ENCODE data around the gene SP6.

The SP6 gene

DNA sequence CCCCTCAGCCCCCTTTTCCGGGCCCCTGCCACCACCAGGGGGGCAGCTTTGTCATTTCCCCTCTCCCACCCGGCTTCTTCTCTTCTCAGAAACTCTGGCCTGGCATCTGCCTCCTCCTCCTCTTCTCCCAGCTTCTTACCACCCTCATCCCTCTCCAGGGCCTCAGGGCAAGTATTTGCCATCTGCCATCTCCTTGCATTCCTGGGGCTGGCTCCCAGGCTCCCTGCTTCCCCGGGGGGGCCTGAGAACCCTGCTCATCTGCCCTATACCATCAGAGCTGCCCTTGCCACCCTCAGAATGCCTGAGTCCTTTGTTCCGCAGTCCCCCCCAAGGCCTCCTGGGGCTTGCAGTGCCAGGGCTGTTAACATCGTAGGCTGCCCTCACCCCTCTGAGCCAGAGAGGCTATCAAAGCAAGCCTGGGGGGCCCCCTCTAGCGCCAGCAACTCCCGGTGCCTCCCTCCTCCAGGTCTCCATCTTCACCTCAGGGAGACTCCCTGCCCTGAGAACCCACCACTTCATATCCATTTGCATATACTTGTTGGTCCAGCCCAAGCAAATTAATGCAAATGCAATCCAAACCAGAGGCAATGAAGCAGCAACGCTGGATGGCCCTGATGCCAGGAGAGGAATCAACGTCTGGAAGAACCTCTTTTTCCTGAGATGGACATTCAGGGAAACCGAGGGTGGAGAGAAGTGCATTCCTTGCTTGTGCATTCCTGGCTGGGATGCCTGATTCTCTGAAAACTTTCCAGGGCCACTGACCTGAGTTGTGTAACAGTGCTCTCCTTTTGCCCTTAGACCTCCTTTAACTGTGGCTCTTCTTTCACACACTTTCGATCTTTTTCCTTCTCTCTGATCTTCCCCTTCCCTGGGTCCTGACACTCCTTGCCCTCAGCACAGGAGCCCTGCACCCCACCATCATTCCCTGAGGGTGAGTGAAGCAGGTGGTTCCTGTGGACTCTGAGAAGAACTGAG, 24.3 kb upstream of the SP6 start:
- H3K4me3 Mint-ChIP-seq: no peak overlapping the region
- TF ChIP-seq, protein P1, sequence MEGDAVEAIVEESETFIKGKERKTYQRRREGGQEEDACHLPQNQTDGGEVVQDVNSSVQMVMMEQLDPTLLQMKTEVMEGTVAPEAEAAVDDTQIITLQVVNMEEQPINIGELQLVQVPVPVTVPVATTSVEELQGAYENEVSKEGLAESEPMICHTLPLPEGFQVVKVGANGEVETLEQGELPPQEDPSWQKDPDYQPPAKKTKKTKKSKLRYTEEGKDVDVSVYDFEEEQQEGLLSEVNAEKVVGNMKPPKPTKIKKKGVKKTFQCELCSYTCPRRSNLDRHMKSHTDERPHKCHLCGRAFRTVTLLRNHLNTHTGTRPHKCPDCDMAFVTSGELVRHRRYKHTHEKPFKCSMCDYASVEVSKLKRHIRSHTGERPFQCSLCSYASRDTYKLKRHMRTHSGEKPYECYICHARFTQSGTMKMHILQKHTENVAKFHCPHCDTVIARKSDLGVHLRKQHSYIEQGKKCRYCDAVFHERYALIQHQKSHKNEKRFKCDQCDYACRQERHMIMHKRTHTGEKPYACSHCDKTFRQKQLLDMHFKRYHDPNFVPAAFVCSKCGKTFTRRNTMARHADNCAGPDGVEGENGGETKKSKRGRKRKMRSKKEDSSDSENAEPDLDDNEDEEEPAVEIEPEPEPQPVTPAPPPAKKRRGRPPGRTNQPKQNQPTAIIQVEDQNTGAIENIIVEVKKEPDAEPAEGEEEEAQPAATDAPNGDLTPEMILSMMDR (IDR thresholded peaks at IDR 0.05; ENCODE audit: unreplicated experiment in 3 of 3): no peak
- H3K4me1 Mint-ChIP-seq: peaks cover 46% of the 10 kb centered on the region
- H3K36me3 Mint-ChIP-seq (ENCODE audit: low read depth): no peaks in the 10 kb centered on the region
- no peaks in the 10 kb centered on the region for H3K9me3 Mint-ChIP-seq
- H3K27me3 Mint-ChIP-seq (ENCODE audit: low read depth): peaks cover 74% of the 10 kb centered on the region
- H3K27ac Mint-ChIP-seq: no peak overlapping the region

DNA sequence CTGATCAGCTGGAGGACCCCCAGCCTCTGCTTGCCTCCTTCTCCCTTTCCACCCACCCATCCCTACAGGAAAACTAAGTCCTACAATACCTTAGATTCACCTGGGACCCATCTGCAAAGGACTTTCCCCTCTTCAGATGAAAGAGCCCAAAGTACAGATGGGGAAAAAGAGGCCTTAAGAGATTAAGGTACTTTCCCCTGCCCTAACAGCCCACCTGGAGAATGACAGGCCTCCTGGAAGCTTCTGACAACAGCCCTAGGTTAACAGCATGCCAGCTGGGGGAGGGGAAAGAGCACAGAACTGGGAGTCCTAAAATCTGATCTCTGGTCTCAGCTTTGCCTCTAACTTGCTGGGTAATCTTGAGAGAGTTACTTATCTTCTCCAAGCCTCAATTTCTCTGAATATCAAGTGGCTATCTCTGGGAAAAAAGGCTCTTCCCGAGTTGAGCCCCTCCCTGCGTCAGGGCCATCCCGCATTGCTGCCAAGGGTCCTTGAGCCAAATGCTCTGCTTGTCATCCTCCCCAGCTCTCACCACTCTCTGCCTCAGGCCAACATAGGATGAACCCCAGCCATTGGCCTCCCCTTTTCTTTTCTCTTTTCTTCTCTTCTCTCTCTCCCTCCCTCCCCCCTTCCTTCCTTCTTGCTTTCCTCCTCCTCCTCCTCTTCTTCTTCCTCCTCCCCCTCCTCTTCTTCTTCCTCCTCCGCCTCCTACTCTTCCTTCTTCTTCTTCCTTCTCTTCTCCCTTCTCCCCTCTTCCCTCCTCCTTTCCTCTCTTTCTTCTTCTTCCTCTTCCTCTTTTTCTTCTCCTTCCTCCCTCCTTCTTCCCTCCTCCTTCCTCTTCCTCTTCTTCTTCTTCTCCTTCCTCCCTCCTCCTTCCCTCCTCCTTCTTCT, 22.5 kb upstream of the SP6 start:
- no peaks in the 10 kb centered on the region for H3K36me3 Mint-ChIP-seq (ENCODE audit: low read depth)
- no peaks in the 10 kb centered on the region for H3K9me3 Mint-ChIP-seq
- peak overlapping the region in 2 of 3 experiments; percentile 30 to 32 for H3K4me3 Mint-ChIP-seq
- TF ChIP-seq, protein P1 (IDR thresholded peaks at IDR 0.05; ENCODE audit: unreplicated experiment in 3 of 3): no peak
- peaks cover 44% of the 10 kb centered on the region for H3K4me1 Mint-ChIP-seq
- peak overlapping the region in 2 of 3 experiments; percentile 35 to 55 for H3K27ac Mint-ChIP-seq
- peaks cover 83% of the 10 kb centered on the region for H3K27me3 Mint-ChIP-seq (ENCODE audit: low read depth)

DNA sequence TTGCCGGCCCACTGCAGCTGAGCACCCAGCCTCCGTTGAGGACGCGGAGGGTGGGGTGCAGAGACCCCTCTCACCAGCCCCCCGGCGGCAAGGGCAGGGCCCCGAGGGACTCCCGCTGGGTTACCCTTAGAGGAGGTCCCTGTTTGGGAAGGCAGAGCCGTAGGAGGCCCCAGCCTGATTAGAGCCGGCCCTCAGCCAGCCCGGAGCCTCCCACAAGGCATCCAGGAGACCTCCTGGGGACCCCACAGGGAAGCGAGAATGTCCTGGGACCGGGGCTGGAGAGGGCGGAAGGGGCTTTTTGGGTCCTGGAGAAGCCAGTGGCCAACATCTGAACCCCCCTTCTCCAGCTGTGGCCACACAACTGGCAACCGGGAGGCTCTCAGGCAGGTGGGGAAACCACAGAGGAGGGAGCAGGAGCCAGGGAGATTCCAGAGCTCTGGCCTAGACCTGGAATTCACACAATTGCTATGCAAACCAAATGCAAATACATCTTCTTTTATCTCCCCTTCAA, 21.7 kb upstream of the SP6 start:
- TF ChIP-seq, protein P1 (IDR thresholded peaks at IDR 0.05; ENCODE audit: unreplicated experiment in 3 of 3): no peak
- H3K27ac Mint-ChIP-seq: peak overlapping the region in 2 of 3 experiments; percentile 35 to 55
- H3K9me3 Mint-ChIP-seq: no peaks in the 10 kb centered on the region
- peaks cover 37% of the 10 kb centered on the region for H3K4me1 Mint-ChIP-seq
- H3K36me3 Mint-ChIP-seq (ENCODE audit: low read depth): no peaks in the 10 kb centered on the region
- H3K27me3 Mint-ChIP-seq (ENCODE audit: low read depth): peaks cover 84% of the 10 kb centered on the region
- peak overlapping the region in 1 of 3 experiments; percentile 5 for H3K4me3 Mint-ChIP-seq

DNA sequence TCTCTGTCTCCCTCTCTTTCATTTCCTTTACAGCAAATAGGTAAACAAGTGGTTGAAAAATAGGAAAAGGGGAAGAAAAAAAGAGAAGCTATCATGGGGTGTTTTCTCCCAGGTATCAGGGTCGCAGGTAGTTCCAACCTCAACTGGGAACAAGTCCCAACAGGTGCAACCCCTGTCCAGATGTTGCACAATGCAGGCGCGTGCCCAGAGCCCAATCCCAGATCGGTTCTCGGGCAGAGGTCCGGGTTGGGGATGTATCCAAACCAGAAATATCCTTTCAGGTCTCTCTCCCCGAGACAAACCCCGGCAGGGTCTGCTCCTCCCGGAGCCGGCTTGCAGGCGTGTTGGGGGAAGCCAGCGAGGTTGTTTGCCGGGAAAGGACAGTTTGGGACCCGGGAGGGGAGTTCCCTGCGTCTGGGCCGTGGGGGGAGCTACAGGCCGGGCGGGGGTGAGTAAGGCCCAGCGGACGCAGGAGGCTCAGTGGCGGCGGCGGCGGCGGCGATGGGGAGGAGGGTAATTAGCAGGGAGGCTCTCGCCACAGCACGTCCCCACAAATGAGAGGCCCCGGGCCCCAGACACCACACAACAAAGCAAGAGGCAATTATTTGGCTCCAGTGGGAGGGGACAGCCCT, 21.2 kb upstream of the SP6 start:
- TF ChIP-seq, protein P1 (IDR thresholded peaks at IDR 0.05; ENCODE audit: unreplicated experiment in 3 of 3): no peak
- Mint-ChIP-seq H3K4me1 (peaks cover 33% of the 10 kb centered on the region), H3K4me3 (peak overlapping the region in 2 of 3 experiments; percentile 30 to 35), H3K9me3 (no peaks in the 10 kb centered on the region), H3K36me3 (ENCODE audit: low read depth) (no peaks in the 10 kb centered on the region), H3K27ac (no peak overlapping the region), H3K27me3 (ENCODE audit: low read depth) (peaks cover 83% of the 10 kb centered on the region)

DNA sequence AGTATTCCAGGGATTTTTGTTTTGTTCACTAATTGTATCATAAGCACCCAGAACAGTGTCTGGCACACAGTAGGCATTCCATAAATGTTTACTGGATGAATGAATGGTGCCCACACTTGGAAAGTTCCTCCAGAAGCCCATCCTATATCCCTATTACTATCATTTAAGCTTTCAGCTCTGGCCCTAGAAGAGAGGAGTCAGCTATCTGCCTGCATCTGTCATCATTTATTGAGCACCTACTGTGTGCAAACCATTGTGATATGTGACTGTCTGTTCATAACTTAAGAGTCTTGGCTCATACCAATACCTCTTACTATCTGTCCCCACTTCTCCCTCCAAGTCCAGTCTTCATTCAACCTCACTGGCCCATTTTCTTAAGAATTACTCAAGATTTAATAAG, 20.1 kb upstream of the SP6 start:
- Mint-ChIP-seq H3K36me3 (ENCODE audit: low read depth) (no peaks in the 10 kb centered on the region), H3K27ac (no peak overlapping the region), H3K4me1 (peaks cover 33% of the 10 kb centered on the region), H3K27me3 (ENCODE audit: low read depth) (peaks cover 94% of the 10 kb centered on the region), H3K4me3 (no peak overlapping the region), H3K9me3 (no peaks in the 10 kb centered on the region)
- TF ChIP-seq, protein P1 (IDR thresholded peaks at IDR 0.05; ENCODE audit: unreplicated experiment in 3 of 3): no peak

Measured in nephron (organoid).